ENCODE measurements around the gene CDK5. TPM values are rescaled to one million over a fixed set of nuclear protein-coding genes. Genes with fewer than 3 reads are reported as not detected.

CDK5 gene
- total RNA-seq, 6 donors from 2014 or later = 2.1 to 14.4 (median 10.1) TPM

- H3K27me3 ChIP-seq = no peaks in the 10 kb centered on the region
- DNase-seq = peak in 1 of 2 donors; percentile 63
- H3K27ac ChIP-seq = peak overlapping the region; percentile 31 to 93 (median 90)
- H3K4me1 ChIP-seq = peaks cover 49 to 76% (median 64%) of the 10 kb centered on the region in 4 donors
- no peak for ATAC-seq (ENCODE audit: low FRiP score in 2 of 2)
- H3K9me3 ChIP-seq = no peaks in the 10 kb centered on the region
- 91 to 93% methylated on average over 4 to 7 of the region's 7 CpGs for WGBS, 2 donors
- peaks cover 0 to 15% (median 2%) of the 10 kb centered on the region in 4 donors for H3K36me3 ChIP-seq
- no peak overlapping the region for H3K4me3 ChIP-seq
- TF ChIP-seq CTCF (IDR thresholded peaks at IDR 0.05) = no peak
- TF ChIP-seq POLR2AphosphoS5 (IDR thresholded peaks at IDR 0.05) = no peak
These were observed 33.3 kb upstream of the CDK5 start for GRCh38 chr7:151091003-151091402.

GRCh38 chr7:151089893-151090730, 32.4 kb upstream of the CDK5 start:
- no peak for DNase-seq
- peaks cover 0 to 15% (median 2%) of the 10 kb centered on the region in 4 donors for H3K36me3 ChIP-seq
- H3K27ac ChIP-seq = peak overlapping the region; percentile 89 to 93 (median 91)
- peaks cover 55 to 80% (median 69%) of the 10 kb centered on the region in 4 donors for H3K4me1 ChIP-seq
- H3K27me3 ChIP-seq = no peaks in the 10 kb centered on the region
- TF ChIP-seq POLR2AphosphoS5 (IDR thresholded peaks at IDR 0.05) (no peak), CTCF (IDR thresholded peaks at IDR 0.05) (no peak), EP300 (IDR thresholded peaks at IDR 0.05) (no peak), POLR2A (IDR thresholded peaks at IDR 0.05) (no peak)
- no peaks in the 10 kb centered on the region for H3K9me3 ChIP-seq
- ATAC-seq (ENCODE audit: low FRiP score in 2 of 2) = no peak
- peak overlapping the region in 3 of 4 donors; percentile 70 to 83 (median 82) for H3K4me3 ChIP-seq
- WGBS, 2 donors = 70 to 76% methylated on average over 16 to 22 of the region's 22 CpGs

GRCh38 chr7:151088856-151089699, 31.4 kb upstream of the CDK5 start:
- Histone ChIP-seq H3K9me3 (no peaks in the 10 kb centered on the region), H3K27me3 (no peaks in the 10 kb centered on the region), H3K27ac (peak overlapping the region; percentile 89 to 93 (median 91)), H3K36me3 (peaks cover 0 to 15% (median 2%) of the 10 kb centered on the region in 4 donors), H3K4me1 (peaks cover 51 to 78% (median 65%) of the 10 kb centered on the region in 4 donors), H3K4me3 (peak overlapping the region; percentile 19 to 83 (median 76))
- 14 to 24% methylated on average over 28 to 30 of the region's 30 CpGs for WGBS, 2 donors
- DNase-seq (peak; percentile 82 to 87), ATAC-seq (ENCODE audit: low FRiP score in 2 of 2) (peak; percentile 71 to 83)
- peak in 3 of 4 donors; percentile 23 to 66 (median 26) for TF ChIP-seq POLR2A (IDR thresholded peaks at IDR 0.05)
- TF ChIP-seq CTCF (IDR thresholded peaks at IDR 0.05) = no peak
- peak in 3 of 4 donors; percentile 55 to 65 (median 56) for TF ChIP-seq EP300 (IDR thresholded peaks at IDR 0.05)
- TF ChIP-seq POLR2AphosphoS5 (IDR thresholded peaks at IDR 0.05) = peak; percentile 88 to 89

- Histone ChIP-seq H3K4me1 (peaks cover 57 to 83% (median 72%) of the 10 kb centered on the region in 4 donors), H3K27ac (peak overlapping the region; percentile 89 to 93 (median 91)), H3K4me3 (peak overlapping the region; percentile 70 to 83 (median 82)), H3K27me3 (no peaks in the 10 kb centered on the region), H3K9me3 (no peaks in the 10 kb centered on the region), H3K36me3 (peaks cover 0 to 8% (median 2%) of the 10 kb centered on the region in 4 donors)
- no peak for ATAC-seq (ENCODE audit: low FRiP score in 2 of 2)
- DNase-seq = peak in 1 of 2 donors; percentile 54
- 25 to 32% methylated on average over 15 to 16 of the region's 16 CpGs for WGBS, 2 donors
- no peak for TF ChIP-seq POLR2A (IDR thresholded peaks at IDR 0.05)
- peak in 1 of 2 donors; percentile 47 for TF ChIP-seq POLR2AphosphoS5 (IDR thresholded peaks at IDR 0.05)
- TF ChIP-seq EP300 (IDR thresholded peaks at IDR 0.05) = peak in 1 of 4 donors; percentile 9
- no peak for TF ChIP-seq CTCF (IDR thresholded peaks at IDR 0.05)
These were observed 30.5 kb upstream of the CDK5 start for GRCh38 chr7:151088019-151088855.

All from upper lobe of left lung (tissue), 6 donors.